Caco-2 (cell line): ENCODE data around the gene UTP15. TPM values are rescaled to one million over a fixed set of nuclear protein-coding genes. Genes with fewer than 3 reads are reported as not detected.

Experiments used
- BruUV-seq: library from RNA; stranded (reverse); fragments of 400-500 nt; replicated peaks from 2 replicates; lab custom pipeline; 2021; lab: Mats Ljungman, UMichigan
- CTCF ChIA-PET: fragments of 300-600 bp; sonication (Branson Sonifier 250); formaldehyde crosslinking; loops from one replicate; lab custom pipeline; 2022; ENCODE audit warnings: antibody characterized with exemption; lab: Charles Lee
- POLR2A ChIA-PET: fragments of 300-600 bp; sonication (Branson Sonifier 250); formaldehyde crosslinking; loops from one replicate; lab custom pipeline; 2022; ENCODE audit warnings: antibody characterized with exemption; lab: Charles Lee
- DNase-seq, 2 experiments: peaks; one replicate each; pipeline versions ENCODE4 v3.0.0 to v3.0.0-alpha.2; 2020 to 2022
- H3K27me3 ChIP-seq: replicated peaks from 2 replicates; pipeline ENCODE4 v1.6.0; 2011; ENCODE audit warnings: low read length; ENCODE audit not compliant: control insufficient read depth, insufficient read depth
- H3K36me3 ChIP-seq: 2 replicates; pipeline ENCODE4 v1.5.1; 2011; ENCODE audit warnings: low read length; ENCODE audit not compliant: control insufficient read depth, insufficient read depth
- H3K4me1 ChIP-seq: fragments of 250-450 bp; sonication (Bioruptor Pico); 2 replicates; pipeline ENCODE4 v1.5.1; 2020; ENCODE audit warnings: mild to moderate bottlenecking
- H3K4me3 ChIP-seq: 2 replicates; pipeline ENCODE4 v1.5.1; 2011; ENCODE audit warnings: low read depth, mild to moderate bottlenecking, control low read depth, low read length
- H3K9me3 ChIP-seq: fragments of 250-450 bp; sonication (Bioruptor Pico); 2 replicates; pipeline ENCODE4 v1.5.1; 2020; ENCODE audit warnings: mild to moderate bottlenecking, moderate library complexity
- H3K27ac Mint-ChIP-seq: one replicate; pipeline ENCODE4 v1.8.0; 2022; ENCODE audit warnings: mixed read lengths; ENCODE audit not compliant: unreplicated experiment
- H3K27me3 Mint-ChIP-seq: one replicate; pipeline ENCODE4 v1.8.0; 2022; ENCODE audit warnings: mixed read lengths; ENCODE audit not compliant: insufficient read depth, unreplicated experiment
- H3K36me3 Mint-ChIP-seq: one replicate; pipeline ENCODE4 v1.8.0; 2022; ENCODE audit warnings: mild to moderate bottlenecking, mixed read lengths; ENCODE audit not compliant: insufficient read depth, unreplicated experiment
- H3K4me1 Mint-ChIP-seq: one replicate; pipeline ENCODE4 v1.8.0; 2022; ENCODE audit warnings: low read depth, mixed read lengths; ENCODE audit not compliant: unreplicated experiment
- H3K4me3 Mint-ChIP-seq: one replicate; pipeline ENCODE4 v1.8.0; 2022; ENCODE audit warnings: mild to moderate bottlenecking, moderate library complexity, mixed read lengths; ENCODE audit not compliant: unreplicated experiment
- H3K9me3 Mint-ChIP-seq: one replicate; pipeline ENCODE4 v1.8.0; 2022; ENCODE audit warnings: mixed read lengths; ENCODE audit not compliant: unreplicated experiment
- intact Hi-C: fragments of 100-400 bp; cut with micrococcal nuclease; formaldehyde crosslinking; loops from one replicate; pipeline ENCODE4 v1.10.0; 2022; ENCODE audit not compliant: unreplicated experiment
- total RNA-seq: library from RNA; stranded (reverse); gene quantifications from 2 replicates; pipeline ENCODE4 v1.2.3, GENCODE V29; 2022
- TF ChIP-seq, protein P1 (sequence below), 2 experiments: fragments of 200-600 bp in 1 of 2; IDR thresholded peaks; 1 replicate in 1 of 2; 2 replicates in 1 of 2; pipeline versions ENCODE4 v1.5.1 to v1.8.0; 2011 to 2022; ENCODE audit warnings: antibody characterized with exemption in 1 of 2, control low read depth in 1 of 2, inconsistent platforms in 1 of 2, low read depth in 1 of 2, low read length in 1 of 2, mild to moderate bottlenecking in 1 of 2, moderate library complexity in 1 of 2; ENCODE audit not compliant: insufficient read depth in 1 of 2, severe bottlenecking in 1 of 2, unreplicated experiment in 1 of 2

UTP15 gene
- total RNA-seq, 1 experiment from 2014 or later, result 29.1 TPM

DNA sequence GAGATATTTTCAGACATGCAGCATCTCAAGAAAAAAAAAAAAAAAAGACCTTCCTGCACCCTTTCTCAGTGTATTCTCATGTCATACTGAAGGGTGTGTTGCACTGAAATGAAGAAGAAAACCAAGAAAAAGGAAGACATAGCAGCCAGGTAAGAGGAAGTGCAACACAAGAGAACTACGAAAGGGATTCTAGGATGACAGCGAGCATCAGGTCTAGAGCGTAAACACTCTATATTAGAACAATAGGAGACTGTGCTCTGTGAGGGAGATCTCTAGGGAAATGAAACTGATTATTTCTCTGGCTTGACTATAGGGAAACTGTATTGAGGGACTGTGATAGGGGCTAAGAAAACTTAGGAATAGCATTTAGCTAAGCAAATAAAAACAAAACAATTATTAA lies 37.3 kb upstream of the UTP15 start:
- Histone ChIP-seq H3K4me1 (no peaks in the 10 kb centered on the region), H3K36me3 (no peaks in the 10 kb centered on the region), H3K4me3 (no peak overlapping the region), H3K27me3 (no peaks in the 10 kb centered on the region), H3K9me3 (no peaks in the 10 kb centered on the region)
- TF ChIP-seq, protein P1, sequence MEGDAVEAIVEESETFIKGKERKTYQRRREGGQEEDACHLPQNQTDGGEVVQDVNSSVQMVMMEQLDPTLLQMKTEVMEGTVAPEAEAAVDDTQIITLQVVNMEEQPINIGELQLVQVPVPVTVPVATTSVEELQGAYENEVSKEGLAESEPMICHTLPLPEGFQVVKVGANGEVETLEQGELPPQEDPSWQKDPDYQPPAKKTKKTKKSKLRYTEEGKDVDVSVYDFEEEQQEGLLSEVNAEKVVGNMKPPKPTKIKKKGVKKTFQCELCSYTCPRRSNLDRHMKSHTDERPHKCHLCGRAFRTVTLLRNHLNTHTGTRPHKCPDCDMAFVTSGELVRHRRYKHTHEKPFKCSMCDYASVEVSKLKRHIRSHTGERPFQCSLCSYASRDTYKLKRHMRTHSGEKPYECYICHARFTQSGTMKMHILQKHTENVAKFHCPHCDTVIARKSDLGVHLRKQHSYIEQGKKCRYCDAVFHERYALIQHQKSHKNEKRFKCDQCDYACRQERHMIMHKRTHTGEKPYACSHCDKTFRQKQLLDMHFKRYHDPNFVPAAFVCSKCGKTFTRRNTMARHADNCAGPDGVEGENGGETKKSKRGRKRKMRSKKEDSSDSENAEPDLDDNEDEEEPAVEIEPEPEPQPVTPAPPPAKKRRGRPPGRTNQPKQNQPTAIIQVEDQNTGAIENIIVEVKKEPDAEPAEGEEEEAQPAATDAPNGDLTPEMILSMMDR (IDR thresholded peaks at IDR 0.05; ENCODE audit: insufficient read depth in 1 of 2, low read depth in 1 of 2, low read length in 1 of 2, severe bottlenecking in 1 of 2, unreplicated experiment in 1 of 2), result no peak
- no peaks in the 10 kb centered on the region for H3K4me1 Mint-ChIP-seq
- H3K36me3 Mint-ChIP-seq, result no peaks in the 10 kb centered on the region
- DNase-seq, result no peak
- H3K9me3 Mint-ChIP-seq, result peaks cover 18% of the 10 kb centered on the region
- no peak overlapping the region for H3K4me3 Mint-ChIP-seq
- POLR2A ChIA-PET, result no interaction called here
- no peak overlapping the region for H3K27ac Mint-ChIP-seq
- intact Hi-C loops, result no loop called here
- BruUV-seq, result no TSS peak
- H3K27me3 Mint-ChIP-seq, result peaks cover 10% of the 10 kb centered on the region
- CTCF ChIA-PET, result no interaction called here

DNA sequence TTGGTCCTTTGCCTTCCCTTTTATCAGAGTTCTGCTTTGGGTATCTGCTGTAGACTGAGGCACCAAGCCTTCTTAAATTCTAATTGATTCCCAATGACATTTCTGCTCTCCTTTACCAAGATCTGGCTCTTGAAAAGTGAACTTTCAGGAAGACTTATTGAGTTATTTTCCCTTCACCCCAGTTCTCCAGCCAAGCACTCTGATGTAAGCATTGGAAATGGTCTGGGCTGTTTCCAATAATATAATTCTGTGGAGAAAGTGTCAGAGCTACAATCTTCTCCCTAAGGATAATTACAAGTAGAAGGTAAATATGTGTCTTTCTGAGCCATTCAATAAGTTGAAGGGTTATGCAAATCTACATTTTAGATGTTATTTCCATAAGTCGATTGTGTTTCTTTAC lies 36.5 kb upstream of the UTP15 start:
- intact Hi-C loops, result no loop called here
- Histone ChIP-seq H3K27me3 (no peaks in the 10 kb centered on the region), H3K9me3 (no peaks in the 10 kb centered on the region), H3K4me3 (no peak overlapping the region), H3K36me3 (no peaks in the 10 kb centered on the region), H3K4me1 (no peaks in the 10 kb centered on the region)
- ChIA-PET POLR2A (no interaction called here), CTCF (no interaction called here)
- DNase-seq, result no peak
- H3K27ac Mint-ChIP-seq, result no peak overlapping the region
- no peaks in the 10 kb centered on the region for H3K4me1 Mint-ChIP-seq
- TF ChIP-seq, protein P1 (IDR thresholded peaks at IDR 0.05; ENCODE audit: insufficient read depth in 1 of 2, low read depth in 1 of 2, low read length in 1 of 2, severe bottlenecking in 1 of 2, unreplicated experiment in 1 of 2), result no peak
- H3K27me3 Mint-ChIP-seq, result peaks cover 10% of the 10 kb centered on the region
- no TSS peak for BruUV-seq
- H3K4me3 Mint-ChIP-seq, result no peak overlapping the region
- H3K36me3 Mint-ChIP-seq, result no peaks in the 10 kb centered on the region
- H3K9me3 Mint-ChIP-seq, result peaks cover 18% of the 10 kb centered on the region

DNA sequence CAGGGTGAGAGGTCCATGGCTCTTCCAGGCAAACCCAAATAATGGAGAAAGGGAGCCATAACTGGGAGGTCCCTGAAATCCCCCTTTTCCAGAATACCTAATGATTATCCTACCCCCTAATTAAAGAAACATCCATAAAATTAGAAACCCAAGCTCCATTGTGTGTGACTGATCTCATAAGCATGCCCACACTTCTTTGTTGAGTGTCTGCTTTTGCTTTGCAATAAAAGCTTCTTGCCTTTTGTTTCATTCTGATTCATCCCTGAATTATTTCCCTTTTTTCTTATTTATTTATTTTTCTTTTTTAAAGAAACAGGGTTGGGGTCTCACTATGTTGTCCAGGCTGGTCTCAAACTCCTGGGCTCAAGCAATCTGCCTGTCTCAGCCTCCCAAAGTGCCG lies 34.2 kb upstream of the UTP15 start:
- Histone ChIP-seq H3K36me3 (no peaks in the 10 kb centered on the region), H3K4me3 (no peak overlapping the region), H3K27me3 (no peaks in the 10 kb centered on the region), H3K9me3 (no peaks in the 10 kb centered on the region), H3K4me1 (no peaks in the 10 kb centered on the region)
- Mint-ChIP-seq H3K27me3 (peaks cover 10% of the 10 kb centered on the region), H3K4me1 (no peaks in the 10 kb centered on the region), H3K36me3 (no peaks in the 10 kb centered on the region), H3K4me3 (no peak overlapping the region), H3K9me3 (peaks cover 27% of the 10 kb centered on the region), H3K27ac (no peak overlapping the region)
- TF ChIP-seq, protein P1 (IDR thresholded peaks at IDR 0.05; ENCODE audit: insufficient read depth in 1 of 2, low read depth in 1 of 2, low read length in 1 of 2, severe bottlenecking in 1 of 2, unreplicated experiment in 1 of 2), result no peak
- DNase-seq, result no peak
- POLR2A ChIA-PET, result no interaction called here
- CTCF ChIA-PET, result no interaction called here
- BruUV-seq, result no TSS peak
- intact Hi-C loops, result no loop called here
